ENCODE data around the gene FUZ. TPM values are rescaled to one million over a fixed set of nuclear protein-coding genes. Genes with fewer than 3 reads are reported as not detected.

FUZ gene
- total RNA-seq, 4 donors from 2014 or later, result 19.0 to 31.7 (median 26.8) TPM

- no peak overlapping the region for H3K4me3 ChIP-seq
- peaks cover 0 to 49% (median 4%) of the 10 kb centered on the region in 3 donors for H3K36me3 ChIP-seq
- H3K4me1 ChIP-seq, result peaks cover 0 to 63% (median 22%) of the 10 kb centered on the region in 4 donors
- peak overlapping the region in 2 of 4 donors; percentile 32 to 60 for H3K27ac ChIP-seq
- 78 to 85% methylated on average over 10 of the region's 10 CpGs for WGBS, 2 donors
- TF ChIP-seq CTCF (IDR thresholded peaks at IDR 0.05), result no peak
- no peak for TF ChIP-seq EP300 (IDR thresholded peaks at IDR 0.05)
- no peak for TF ChIP-seq POLR2A (IDR thresholded peaks at IDR 0.05)
- H3K9me3 ChIP-seq, result peaks cover 0 to 5% (median 1%) of the 10 kb centered on the region in 4 donors
- no peaks in the 10 kb centered on the region for H3K27me3 ChIP-seq
- no peak for DNase-seq (ENCODE audit: low spot score in 2 of 2)
Measured at GRCh38 chr19:49853852-49854377, 40.8 kb upstream of the FUZ start.

GRCh38 chr19:49852631-49853126 lies 39.6 kb upstream of the FUZ start:
- DNase-seq (ENCODE audit: low spot score in 2 of 2), result no peak
- H3K36me3 ChIP-seq, result peaks cover 0 to 37% (median under 1%) of the 10 kb centered on the region in 3 donors
- peak overlapping the region in 2 of 4 donors; percentile 99 to 100 for H3K27ac ChIP-seq
- H3K27me3 ChIP-seq, result no peaks in the 10 kb centered on the region
- TF ChIP-seq EP300 (IDR thresholded peaks at IDR 0.05), result no peak
- no peak for TF ChIP-seq CTCF (IDR thresholded peaks at IDR 0.05)
- no peak for TF ChIP-seq POLR2A (IDR thresholded peaks at IDR 0.05)
- peaks cover 0 to 5% (median 1%) of the 10 kb centered on the region in 4 donors for H3K9me3 ChIP-seq
- H3K4me3 ChIP-seq, result peak overlapping the region in 1 of 4 donors; percentile 95
- 52 to 58% methylated on average over 14 of the region's 14 CpGs for WGBS, 2 donors
- peaks cover 0 to 51% (median 24%) of the 10 kb centered on the region in 4 donors for H3K4me1 ChIP-seq

GRCh38 chr19:49851456-49852259 lies 38.6 kb upstream of the FUZ start:
- Histone ChIP-seq H3K9me3 (peaks cover 0 to 5% (median 1%) of the 10 kb centered on the region in 4 donors), H3K27me3 (no peaks in the 10 kb centered on the region), H3K4me1 (peaks cover 0 to 44% (median 24%) of the 10 kb centered on the region in 4 donors), H3K36me3 (peaks cover 0 to 27% (median 0%) of the 10 kb centered on the region in 3 donors), H3K27ac (peak overlapping the region; percentile 99 to 100 (median 100)), H3K4me3 (peak overlapping the region; percentile 79 to 97 (median 96))
- TF ChIP-seq POLR2A (IDR thresholded peaks at IDR 0.05) (no peak), EP300 (IDR thresholded peaks at IDR 0.05) (no peak), CTCF (IDR thresholded peaks at IDR 0.05) (no peak)
- WGBS, 2 donors, result 2 to 4% methylated on average over 17 to 54 of the region's 78 CpGs
- no peak for DNase-seq (ENCODE audit: low spot score in 2 of 2)

DNA sequence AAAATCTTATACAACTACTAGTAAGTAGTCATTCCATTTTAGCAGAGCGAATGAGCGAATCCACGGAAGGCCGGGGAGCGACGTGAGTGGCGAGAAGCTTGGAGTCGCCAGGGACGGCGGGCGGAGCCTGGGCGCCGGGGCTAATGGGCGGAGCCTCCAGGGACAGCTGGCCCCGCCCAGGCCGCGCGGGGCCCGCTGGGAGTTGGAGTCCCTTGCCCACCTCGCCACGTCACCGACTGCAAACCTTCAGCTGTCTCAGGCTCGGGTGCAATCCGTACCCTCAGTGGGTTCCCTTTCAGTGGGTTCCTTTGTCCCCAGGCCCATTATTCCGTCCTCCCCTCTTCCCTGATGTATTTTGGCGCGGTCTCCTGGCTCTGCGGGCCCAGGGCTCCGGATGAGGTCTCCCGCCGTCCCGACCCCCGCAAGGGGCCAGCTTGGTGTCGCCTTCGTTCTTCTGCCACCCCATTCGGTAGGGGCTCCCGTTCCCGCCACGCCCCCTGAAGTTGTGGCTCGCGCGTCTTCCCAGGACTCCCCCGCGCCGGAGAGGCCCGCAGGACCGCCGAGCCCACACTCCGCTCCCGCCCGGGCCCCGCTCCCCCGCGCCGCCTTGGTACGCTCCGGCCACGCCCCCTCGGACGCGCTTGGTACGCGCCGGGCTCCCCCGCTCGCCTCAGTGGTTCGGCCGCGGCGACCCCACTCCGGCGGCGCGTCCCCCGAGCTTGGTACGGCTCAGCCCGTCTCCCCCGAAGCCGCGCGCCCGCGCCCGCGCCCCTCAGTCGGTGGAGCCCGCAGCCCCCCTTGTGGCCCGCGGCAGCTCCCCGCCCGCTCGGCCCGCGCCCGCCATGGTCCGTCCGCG lies 37.6 kb upstream of the FUZ start, which contains the start of gene PTOV1:
PTOV1 (plus strand) TSS at position 673 of the 856 bp plus-strand sequence.
- TF ChIP-seq POLR2A (IDR thresholded peaks at IDR 0.05) (peak; percentile 77 to 93), CTCF (IDR thresholded peaks at IDR 0.05) (peak in 2 of 5 experiments; percentile 39 to 44), EP300 (IDR thresholded peaks at IDR 0.05) (peak; percentile 80 to 94)
- peak; percentile 81 to 82 for DNase-seq (ENCODE audit: low spot score in 2 of 2)
- H3K27me3 ChIP-seq, result no peaks in the 10 kb centered on the region
- peak within 1 kb of the TSS; percentile 91 to 97 (median 96) for H3K4me3 ChIP-seq
- peaks cover 0 to 44% (median 24%) of the 10 kb centered on the region in 4 donors for H3K4me1 ChIP-seq
- H3K36me3 ChIP-seq, result peaks cover 0 to 17% (median 0%) of the 10 kb centered on the region in 3 donors
- peak within 1 kb of the TSS; percentile 99 to 100 (median 100) for H3K27ac ChIP-seq
- peaks cover 0 to 5% (median 1%) of the 10 kb centered on the region in 4 donors for H3K9me3 ChIP-seq
- WGBS, 2 donors, result 1 to 6% methylated on average over 57 to 87 of the region's 98 CpGs
